GM12892 (cell line): ENCODE results near the gene AHDC1.

Source experiments
- POLR2A ChIP-seq: IDR thresholded peaks from 2 replicates; pipeline ENCODE4 v1.6.1; 2011; ENCODE audit warnings: low read depth, low read length, control low read depth
- POLR2AphosphoS5 ChIP-seq: IDR thresholded peaks from 2 replicates; pipeline ENCODE4 v1.6.1; 2011; ENCODE audit warnings: low read depth, low read length, control low read depth
- TAF1 ChIP-seq: IDR thresholded peaks from 2 replicates; pipeline ENCODE4 v1.6.1; 2011; ENCODE audit warnings: low read depth, mild to moderate bottlenecking, control low read depth, low read length, borderline replicate concordance

DNA sequence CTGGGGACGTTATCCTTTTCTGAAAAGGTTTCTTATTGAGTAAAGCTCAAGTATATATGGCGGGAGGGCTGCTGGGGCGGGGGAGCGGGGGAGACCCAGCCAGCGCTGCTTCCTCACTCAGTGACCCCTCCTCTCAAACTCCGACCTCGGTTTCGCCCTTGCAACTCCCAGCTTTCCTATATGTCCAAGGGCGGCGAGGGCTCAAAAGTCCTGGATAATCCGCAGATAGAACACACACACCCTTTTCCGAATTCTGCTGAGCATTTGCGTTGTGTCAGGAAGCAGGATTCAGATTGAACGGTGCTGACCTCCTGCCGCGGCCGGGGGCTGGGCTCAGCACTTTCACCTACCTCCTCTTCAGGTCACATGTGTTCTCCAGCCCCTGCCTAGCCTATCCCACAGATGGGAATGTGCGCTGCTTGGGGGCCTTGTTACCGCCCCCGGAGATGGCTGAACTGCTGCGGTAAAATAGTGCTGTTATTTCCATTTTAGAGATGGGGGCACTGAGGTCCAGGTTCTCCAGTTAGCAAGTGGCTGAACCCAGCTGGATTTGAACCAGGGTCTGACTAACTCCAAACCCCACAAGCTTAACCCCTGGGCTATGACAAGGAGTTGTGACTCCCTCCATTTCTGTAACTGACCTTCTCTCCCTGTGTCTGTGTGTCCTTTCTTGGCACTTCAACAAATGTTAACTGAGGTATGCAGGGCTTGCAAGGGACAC lies 795 bp upstream of the AHDC1 start:
- TF ChIP-seq POLR2A = no peak
- TF ChIP-seq POLR2AphosphoS5 = no peak
- no peak for TF ChIP-seq TAF1
